SK-N-SH (cell line): Measurements from ENCODE around the gene SHROOM4.

Experiments used
- CTCF ChIP-seq: fragments of 200-600 bp; sonication (generic); IDR thresholded peaks from 2 replicates; pipeline ENCODE4 v1.6.1; 2017; ENCODE audit warnings: antibody characterized with exemption, mild to moderate bottlenecking, moderate library complexity
- EP300 ChIP-seq, 2 experiments: IDR thresholded peaks; 2 replicates each; pipeline versions ENCODE4 v1.4.0 to v1.6.1; 2012; ENCODE audit warnings: borderline replicate concordance in 1 of 2, low read depth in 1 of 2, low read length in 1 of 2
- EZH2phosphoT487 ChIP-seq: fragments of 200-600 bp; sonication (generic); IDR thresholded peaks from 2 replicates; pipeline ENCODE4 v1.6.1; 2017; ENCODE audit warnings: low read depth, mixed run types, mild to moderate bottlenecking, antibody characterized with exemption, moderate library complexity, borderline replicate concordance
- GABPA ChIP-seq: IDR thresholded peaks from 2 replicates; pipeline ENCODE4 v1.4.0; 2012; ENCODE audit warnings: low read depth, mild to moderate bottlenecking
- POLR2AphosphoS5 ChIP-seq: IDR thresholded peaks from 2 replicates; pipeline ENCODE4 v1.6.1; 2012; ENCODE audit warnings: low read depth, low read length
- RAD21 ChIP-seq: IDR thresholded peaks from 2 replicates; pipeline ENCODE4 v1.6.1; 2012; ENCODE audit warnings: mild to moderate bottlenecking, low read length
- REST ChIP-seq: IDR thresholded peaks from 2 replicates; pipeline ENCODE4 v1.6.1; 2012; ENCODE audit warnings: mild to moderate bottlenecking, low read depth, low read length, moderate library complexity
- TAF1 ChIP-seq: IDR thresholded peaks from 2 replicates; pipeline ENCODE4 v1.6.1; 2012; ENCODE audit warnings: low read depth, mild to moderate bottlenecking, low read length, moderate library complexity, borderline replicate concordance
- YY1 ChIP-seq: IDR thresholded peaks from 2 replicates; pipeline ENCODE4 v1.4.0; 2012; ENCODE audit warnings: low read depth, mild to moderate bottlenecking

- TF ChIP-seq REST = no peak
- TF ChIP-seq EZH2phosphoT487 = no peak
- no peak for TF ChIP-seq CTCF
- no peak for TF ChIP-seq RAD21
- no peak for TF ChIP-seq POLR2AphosphoS5
- TF ChIP-seq GABPA = no peak
- TF ChIP-seq EP300 (IDR thresholded peaks at IDR 0.05; ENCODE audit: borderline replicate concordance in 1 of 2, low read depth in 1 of 2, low read length in 1 of 2) = no peak
- TF ChIP-seq TAF1 = no peak
- TF ChIP-seq YY1 = no peak
These were observed 1.1 kb upstream of the SHROOM4 start for GRCh38 chrX:50815120-50815519.
